NCI-H1048 (cell line): ENCODE measurements around the gene THADA.

Source experiments
- DNase-seq: peaks from one replicate; lab custom pipeline; 2025; lab: John Stamatoyannopoulos, UW

The THADA gene

GRCh38 chr2:43444989-43445645, 150.7 kb downstream of the THADA start:
- DNase-seq: no peak

GRCh38 chr2:43443282-43443681, 152.6 kb downstream of the THADA start:
- DNase-seq: no peak

GRCh38 chr2:43441195-43441594, 154.6 kb downstream of the THADA start:
- DNase-seq: no peak

- no peak for DNase-seq
Measured at GRCh38 chr2:43438858-43439655, 156.8 kb downstream of the THADA start.

- DNase-seq: no peak
Measured at GRCh38 chr2:43438342-43438741, 157.5 kb downstream of the THADA start.

GRCh38 chr2:43437363-43437762, 158.5 kb downstream of the THADA start:
- DNase-seq: no peak

- DNase-seq: no peak
Measured at GRCh38 chr2:43436431-43436830, 159.4 kb downstream of the THADA start.

GRCh38 chr2:43435746-43436145, 160.1 kb downstream of the THADA start:
- no peak for DNase-seq

- no peak for DNase-seq
Measured at GRCh38 chr2:43430489-43430888, 165.3 kb downstream of the THADA start.

GRCh38 chr2:43429369-43429768, 166.5 kb downstream of the THADA start:
- no peak for DNase-seq

GRCh38 chr2:43427032-43427424, 168.8 kb downstream of the THADA start:
- no peak for DNase-seq

- DNase-seq: no peak
Measured at GRCh38 chr2:43426305-43427031, 169.4 kb downstream of the THADA start.

- DNase-seq: no peak
Measured at GRCh38 chr2:43425659-43426058, 170.2 kb downstream of the THADA start.

- DNase-seq: no peak
Measured at GRCh38 chr2:43424262-43425207, 171.3 kb downstream of the THADA start.

GRCh38 chr2:43423941-43424261, 171.9 kb downstream of the THADA start:
- DNase-seq: no peak

- DNase-seq: no peak
Measured at GRCh38 chr2:43421194-43421593, 174.6 kb downstream of the THADA start.

GRCh38 chr2:43420389-43420801, 175.4 kb downstream of the THADA start:
- DNase-seq: no peak

GRCh38 chr2:43419876-43420275, 176.0 kb downstream of the THADA start:
- no peak for DNase-seq

GRCh38 chr2:43419243-43419642, 176.6 kb downstream of the THADA start:
- DNase-seq: no peak

- no peak for DNase-seq
Measured at GRCh38 chr2:43418680-43419079, 177.2 kb downstream of the THADA start.

- no peak for DNase-seq
Measured at GRCh38 chr2:43417300-43417699, 178.5 kb downstream of the THADA start.

- DNase-seq: no peak
Measured at GRCh38 chr2:43415592-43415991, 180.2 kb downstream of the THADA start.
